Common myeloid progenitor, CD34-positive (primary cell): ENCODE results near the gene OR2T1.
"Not testable (repeated sequence)": the region's sequence is repeated elsewhere in the genome, so short reads cannot be mapped to it uniquely, and the experiment has no call there.

Source experiments
- CTCF ChIA-PET: fragments of 350-600 bp; sonication (Branson Sonifier 250); formaldehyde crosslinking; loops from one replicate; lab custom pipeline; 2021; ENCODE audit warnings: antibody characterized with exemption; lab: Charles Lee
- POLR2A ChIA-PET: fragments of 350-600 bp; sonication (Branson Sonifier 250); formaldehyde crosslinking; loops from one replicate; lab custom pipeline; 2021; ENCODE audit warnings: antibody characterized with exemption; lab: Charles Lee
- DNase-seq, 3 donors: peaks; one replicate each; pipeline versions ENCODE4 v3.0.0 to v3.0.0-alpha.2; 2013
- H3K27ac ChIP-seq, 2 experiments: 1 replicate in 1 of 2; 2 replicates in 1 of 2; pipeline ENCODE4 v1.7.0; 2013; ENCODE audit warnings: inconsistent platforms in 2 of 2, low read length in 2 of 2, mild to moderate bottlenecking in 2 of 2, low read depth in 1 of 2, moderate library complexity in 1 of 2; ENCODE audit not compliant: severe bottlenecking in 2 of 2, insufficient read depth in 1 of 2, poor library complexity in 1 of 2
- H3K27me3 ChIP-seq, 5 experiments: replicated peaks in 2 of 5; 1 replicate in 3 of 5; 2 replicates in 2 of 5; pipeline versions ENCODE4 v1.6.1 to v1.7.0; 2013; ENCODE audit warnings: low read length in 4 of 5, mild to moderate bottlenecking in 2 of 5, moderate library complexity in 2 of 5, inconsistent platforms in 1 of 5; ENCODE audit not compliant: insufficient read depth in 5 of 5, control insufficient read depth in 4 of 5
- H3K36me3 ChIP-seq, 4 experiments: 1 replicate in 2 of 4; 2 replicates in 2 of 4; pipeline versions ENCODE4 v1.6.1 to v1.7.0; 2013; ENCODE audit warnings: low read length in 3 of 4, control low read depth in 1 of 4, mild to moderate bottlenecking in 1 of 4; ENCODE audit not compliant: control insufficient read depth in 4 of 4, insufficient read depth in 4 of 4
- H3K4me1 ChIP-seq, 4 experiments: 1 replicate in 3 of 4; 2 replicates in 1 of 4; pipeline versions ENCODE4 v1.6.1 to v1.7.1; 2013; ENCODE audit warnings: low read length in 3 of 4, mild to moderate bottlenecking in 3 of 4, control low read depth in 1 of 4, inconsistent platforms in 1 of 4, moderate library complexity in 1 of 4; ENCODE audit not compliant: control insufficient read depth in 4 of 4, insufficient read depth in 4 of 4; ENCODE audit errors: control extremely low read depth in 1 of 4
- H3K4me3 ChIP-seq, 7 experiments: 1 replicate in 4 of 7; 2 replicates in 3 of 7; pipeline versions ENCODE4 v1.5.1 to v1.7.0; 2013; ENCODE audit warnings: mild to moderate bottlenecking in 7 of 7, low read length in 6 of 7, moderate library complexity in 6 of 7, inconsistent platforms in 2 of 7, low read depth in 2 of 7, control low read depth in 1 of 7; ENCODE audit not compliant: insufficient read depth in 4 of 7, control insufficient read depth in 1 of 7; ENCODE audit errors: extremely low read depth in 1 of 7
- H3K9me3 ChIP-seq, 5 experiments: 1 replicate in 4 of 5; 2 replicates in 1 of 5; pipeline versions ENCODE4 v1.6.1 to v1.7.1; 2013; ENCODE audit warnings: low read length in 4 of 5, mild to moderate bottlenecking in 2 of 5, inconsistent platforms in 1 of 5, low read depth in 1 of 5, moderate library complexity in 1 of 5; ENCODE audit not compliant: control insufficient read depth in 4 of 5, insufficient read depth in 2 of 5; ENCODE audit errors: control extremely low read depth in 1 of 5
- WGBS: methylation state at CpG from one replicate; pipeline ENCODE4 v1.1.5; 2013; ENCODE audit not compliant: insufficient coverage; 5-methylcytosine and 5-hydroxymethylcytosine counted together

The OR2T1 gene

DNA sequence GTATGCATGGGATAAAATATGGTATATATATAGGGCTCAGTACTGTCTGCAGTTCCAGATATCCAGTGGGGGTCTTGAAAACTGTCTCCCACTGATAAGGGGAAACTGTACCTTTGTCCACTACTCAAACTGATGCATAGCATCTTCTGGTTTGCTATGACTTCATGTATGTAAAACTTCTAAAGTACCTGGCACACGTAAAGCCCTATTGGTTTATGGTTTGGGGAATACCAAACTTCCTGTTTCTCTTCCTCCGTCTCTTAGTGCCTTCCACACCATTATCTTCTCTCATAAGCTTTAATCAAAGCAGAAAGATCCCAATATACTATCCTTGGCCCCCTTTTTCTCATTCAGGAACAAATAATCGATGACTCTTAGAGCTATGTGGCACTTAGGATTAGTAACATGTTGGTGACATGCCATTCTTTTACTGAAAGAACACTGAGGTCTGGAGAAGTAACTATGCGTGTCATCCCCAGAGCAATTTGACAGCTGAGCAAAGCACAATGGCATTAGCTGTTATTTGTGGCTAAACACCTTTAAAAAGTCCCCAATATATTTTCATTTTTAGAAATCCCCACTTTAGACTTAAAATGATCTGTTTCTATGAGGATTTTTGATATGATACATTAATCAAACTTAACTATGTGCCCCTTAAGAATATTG is 45.7 kb downstream of the OR2T1 start:
- H3K4me3 ChIP-seq, H3K27me3 ChIP-seq, H3K9me3 ChIP-seq, POLR2A ChIA-PET, H3K36me3 ChIP-seq, DNase-seq, CTCF ChIA-PET, H3K27ac ChIP-seq, H3K4me1 ChIP-seq: not testable (repeated sequence)
- WGBS = no CpG with 5 or more reads among the region's 4 CpGs

DNA sequence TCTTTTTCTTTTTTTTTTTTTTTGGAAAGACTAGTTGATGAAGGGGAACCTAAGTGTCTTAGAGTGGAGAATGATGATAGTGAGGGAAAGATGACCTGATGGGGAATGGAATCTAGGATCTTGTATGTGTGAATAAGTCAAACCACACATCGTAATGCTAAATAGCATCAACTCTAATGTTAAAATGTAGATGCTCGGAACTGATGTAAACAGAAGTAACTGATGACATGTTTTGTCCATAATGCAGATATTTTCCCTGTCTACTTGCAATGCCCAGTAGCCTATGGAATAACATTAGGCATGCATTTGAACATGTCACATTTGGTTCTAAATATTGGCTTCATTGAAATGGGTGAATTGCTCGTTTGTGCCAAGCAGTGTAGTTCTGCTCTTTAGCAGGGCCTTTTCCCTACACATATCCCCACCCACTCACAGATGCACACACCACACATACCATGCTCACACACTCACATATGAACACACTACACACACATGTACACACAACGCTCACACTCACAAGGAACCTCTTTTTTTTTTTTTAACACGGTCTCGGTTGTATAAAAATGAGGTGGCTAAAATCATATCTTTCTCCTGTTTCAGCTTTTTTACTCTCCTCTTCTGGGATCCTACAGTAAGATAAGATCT is 47.1 kb downstream of the OR2T1 start:
- H3K36me3 ChIP-seq, CTCF ChIA-PET, H3K4me3 ChIP-seq, POLR2A ChIA-PET, H3K27me3 ChIP-seq, H3K4me1 ChIP-seq, H3K27ac ChIP-seq, H3K9me3 ChIP-seq, DNase-seq: not testable (repeated sequence)
- no CpG with 5 or more reads among the region's 6 CpGs for WGBS

DNA sequence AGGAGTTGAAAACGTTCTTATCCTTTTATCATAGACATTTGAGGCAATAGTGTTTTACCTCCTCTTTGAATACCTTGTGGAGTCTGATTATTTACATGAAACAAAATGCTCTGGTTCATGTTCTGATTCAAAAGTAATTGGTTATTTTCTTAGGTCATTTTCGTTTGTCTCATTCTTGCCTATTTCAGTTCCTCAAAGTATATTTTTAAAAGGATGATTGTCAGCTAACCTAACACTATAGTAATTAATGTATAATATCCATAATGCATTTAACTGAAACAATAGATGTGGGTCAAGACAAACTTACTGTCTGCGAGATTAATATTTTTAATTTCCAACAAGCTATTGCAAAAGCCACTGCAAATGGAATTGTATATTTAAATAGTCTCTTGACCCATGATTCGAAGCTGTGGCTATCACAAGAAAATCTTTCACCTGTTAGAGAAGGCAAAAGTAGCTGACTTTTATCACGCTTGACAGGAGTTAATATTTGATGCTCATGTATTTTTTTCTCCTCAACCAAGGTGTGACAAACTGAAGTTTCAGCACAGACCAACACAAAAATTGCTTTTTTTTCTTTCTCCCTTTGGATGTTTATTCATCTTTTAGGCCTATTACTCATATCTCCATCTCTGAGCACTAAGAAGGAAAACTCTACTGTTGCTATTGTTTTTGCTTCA is 47.8 kb downstream of the OR2T1 start:
- H3K4me1 ChIP-seq, DNase-seq, H3K27ac ChIP-seq, H3K27me3 ChIP-seq, H3K9me3 ChIP-seq, POLR2A ChIA-PET, CTCF ChIA-PET, H3K36me3 ChIP-seq, H3K4me3 ChIP-seq: not testable (repeated sequence)
- WGBS = no CpG with 5 or more reads among the region's 5 CpGs

DNA sequence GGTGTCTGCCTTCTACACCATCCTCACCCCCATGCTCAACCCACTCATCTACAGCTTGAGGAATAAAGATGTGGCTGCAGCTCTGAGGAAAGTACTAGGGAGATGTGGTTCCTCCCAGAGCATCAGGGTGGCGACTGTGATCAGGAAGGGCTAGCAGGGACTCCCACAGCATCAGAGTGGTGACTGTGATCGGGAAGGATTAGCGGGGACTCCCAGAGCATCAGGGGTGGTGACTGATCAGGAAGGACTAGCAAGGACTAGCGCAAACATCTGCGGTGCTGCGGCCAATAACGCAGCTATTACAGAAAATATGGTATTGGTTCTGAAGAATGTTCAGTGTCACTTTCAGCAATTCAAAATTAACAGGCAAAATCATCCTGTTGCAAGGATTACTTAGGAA is 50.8 kb downstream of the OR2T1 start:
- POLR2A ChIA-PET = not testable (repeated sequence)
- WGBS = 100% methylated on average over 2 of the region's 7 CpGs

DNA sequence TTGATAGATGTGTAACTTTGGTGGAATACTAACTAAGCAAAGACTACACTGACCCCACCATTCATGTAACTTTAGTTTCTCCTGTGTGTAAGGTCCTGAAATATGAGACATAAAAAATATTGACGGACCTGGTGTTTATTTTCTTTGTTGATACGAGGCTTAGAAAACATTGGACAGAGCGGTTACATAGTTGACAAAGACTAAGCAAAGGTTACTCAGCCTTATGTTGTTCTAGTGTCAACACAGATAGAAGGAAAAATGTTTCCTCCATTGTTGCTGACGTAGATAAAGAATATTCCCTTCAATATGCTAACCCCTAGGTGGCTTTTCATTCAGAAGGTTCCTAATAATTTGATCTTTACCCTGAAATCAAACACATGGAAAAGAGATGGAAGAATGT is 52.2 kb downstream of the OR2T1 start:
- H3K9me3 ChIP-seq, DNase-seq, H3K4me3 ChIP-seq, H3K27ac ChIP-seq, H3K36me3 ChIP-seq, POLR2A ChIA-PET, CTCF ChIA-PET, H3K4me1 ChIP-seq, H3K27me3 ChIP-seq: not testable (repeated sequence)
- WGBS = no CpG with 5 or more reads among the region's 4 CpGs

More for the DNA sequence above, 50.8 kb downstream of the OR2T1 start:
- H3K27me3 ChIP-seq, DNase-seq, H3K36me3 ChIP-seq, H3K4me1 ChIP-seq, H3K4me3 ChIP-seq, H3K27ac ChIP-seq, CTCF ChIA-PET, H3K9me3 ChIP-seq: not testable (repeated sequence)

DNA sequence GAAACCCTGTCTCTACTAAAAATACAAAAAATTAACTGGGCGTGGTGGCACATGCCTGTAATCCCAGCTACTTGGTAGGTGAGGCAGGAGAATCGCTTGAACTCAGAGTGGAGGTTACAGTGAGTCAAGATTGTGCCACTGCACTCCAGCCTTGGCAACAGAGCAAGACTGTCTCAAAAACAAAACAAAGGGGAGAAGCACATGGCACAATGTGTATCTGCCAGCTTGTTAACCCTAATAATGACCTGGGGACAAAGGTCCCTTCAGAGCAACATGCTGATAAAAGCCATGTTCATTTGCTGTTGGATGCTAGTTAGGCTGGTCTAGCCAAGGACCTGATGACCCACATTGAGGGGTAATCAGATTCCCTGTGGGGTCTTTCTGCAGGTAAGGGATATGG is 53.8 kb downstream of the OR2T1 start:
- CTCF ChIA-PET, POLR2A ChIA-PET, H3K4me1 ChIP-seq, DNase-seq, H3K27me3 ChIP-seq, H3K9me3 ChIP-seq, H3K4me3 ChIP-seq, H3K36me3 ChIP-seq, H3K27ac ChIP-seq: not testable (repeated sequence)
- WGBS = no CpG with 5 or more reads among the region's 2 CpGs
